GM03348 (cell line): Measurements from ENCODE around the gene SLC8A1.
A peak's percentile ranks its signal among the peaks of the same experiment; 100 is the strongest.

ENCODE experiments used
- DNase-seq: peaks from one replicate; pipeline ENCODE4 v3.0.0; 2012; ENCODE audit warnings: low spot score

Gene SLC8A1

DNA sequence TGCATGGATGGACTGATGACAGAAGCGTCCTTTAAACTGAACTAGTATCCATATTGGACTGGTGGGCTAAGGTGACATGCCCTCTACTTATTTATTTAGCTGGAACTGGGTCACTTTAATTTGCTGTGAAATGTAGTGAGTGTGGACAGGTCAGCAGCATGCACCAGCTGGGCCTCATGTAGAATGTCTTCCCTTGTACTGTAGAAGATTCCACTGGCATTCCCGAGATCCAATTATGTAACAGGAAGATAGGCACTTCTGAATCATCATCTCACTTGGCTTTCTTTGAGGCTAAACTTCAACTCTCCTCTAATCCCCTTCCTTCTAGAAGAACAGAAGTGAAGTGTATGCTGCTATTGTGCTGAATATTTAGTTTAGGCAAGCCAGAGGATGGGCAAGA, 296.2 kb downstream of the SLC8A1 start:
- DNase-seq = no peak

DNA sequence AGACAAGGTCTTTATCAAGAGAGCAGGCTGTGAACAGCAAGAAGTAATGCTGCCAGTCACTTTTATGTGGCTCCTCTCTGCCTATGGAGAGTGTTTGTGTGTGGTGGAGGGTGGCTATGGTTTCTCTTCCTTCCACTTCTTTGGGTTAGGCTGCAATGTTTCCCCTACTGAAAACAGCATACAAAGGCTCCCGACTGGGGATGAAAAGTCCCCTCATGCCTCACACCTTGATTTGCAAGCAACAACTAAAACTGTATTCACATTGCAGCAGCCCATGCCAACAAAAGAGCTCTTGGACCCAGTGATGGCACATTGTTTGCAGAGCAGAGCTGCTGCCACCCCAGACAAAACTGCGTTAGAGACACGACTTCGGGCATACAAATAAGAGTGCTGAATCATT, 301.6 kb downstream of the SLC8A1 start:
- DNase-seq = no peak

- no peak for DNase-seq
Observed at GRCh38 chr2:40148334-40148733, 303.6 kb downstream of the SLC8A1 start.

DNA sequence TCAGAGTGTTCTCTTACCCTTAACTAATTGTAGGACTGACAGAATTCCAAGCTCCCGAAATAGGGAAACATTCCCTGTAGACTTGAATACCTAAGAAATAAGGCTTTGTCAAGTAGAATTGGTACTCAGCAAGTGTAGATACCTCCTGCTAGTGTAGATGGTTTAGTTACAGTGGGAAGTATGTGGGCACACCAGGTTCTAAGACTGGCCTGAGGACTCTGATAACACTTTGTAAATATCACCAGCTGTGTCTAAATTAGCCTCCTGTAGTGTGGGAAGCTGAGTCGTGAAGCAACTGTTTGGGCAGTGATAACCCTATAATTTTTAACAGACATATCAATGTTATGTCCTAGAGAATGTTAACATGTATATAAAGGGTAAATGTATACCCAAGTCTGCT, 304.5 kb downstream of the SLC8A1 start:
- DNase-seq = no peak

DNA sequence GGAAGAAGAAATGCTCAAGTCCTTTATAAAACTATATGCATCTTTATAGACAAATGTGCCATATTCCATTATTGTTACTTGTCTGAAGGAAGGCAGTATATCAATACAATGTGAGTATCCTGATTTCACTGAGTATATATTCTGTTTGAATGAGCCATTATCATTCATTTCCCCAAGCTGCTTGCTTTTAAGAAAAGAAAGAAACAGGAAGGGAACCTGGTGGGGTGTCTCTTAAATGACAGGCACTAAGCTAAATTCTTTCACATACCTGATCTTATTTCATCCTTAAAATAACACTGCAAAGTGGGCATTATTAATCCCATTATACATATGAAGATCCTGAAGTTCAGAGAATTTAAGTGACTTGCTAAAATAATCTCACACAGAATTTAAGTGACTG, 307.9 kb downstream of the SLC8A1 start:
- no peak for DNase-seq

DNA sequence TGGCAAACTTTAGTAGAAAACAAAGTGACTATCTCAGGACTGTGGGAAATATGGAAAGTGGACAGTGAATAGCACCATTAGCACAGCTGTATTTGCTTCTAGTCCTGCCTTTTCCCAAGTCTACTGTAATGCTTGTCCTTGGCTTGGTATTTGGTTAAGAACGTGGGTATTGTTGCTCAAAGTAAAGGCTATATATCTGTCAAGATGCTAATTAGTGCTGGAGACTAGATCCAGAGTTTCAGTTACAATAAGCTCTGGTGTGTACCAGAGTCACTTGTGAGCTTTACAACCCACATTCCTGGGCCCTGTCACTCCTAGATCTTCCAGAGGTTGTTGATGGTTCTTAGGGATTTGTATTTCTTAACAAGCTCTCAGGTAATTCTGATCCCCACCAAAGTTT, 313.6 kb downstream of the SLC8A1 start:
- DNase-seq = no peak

DNA sequence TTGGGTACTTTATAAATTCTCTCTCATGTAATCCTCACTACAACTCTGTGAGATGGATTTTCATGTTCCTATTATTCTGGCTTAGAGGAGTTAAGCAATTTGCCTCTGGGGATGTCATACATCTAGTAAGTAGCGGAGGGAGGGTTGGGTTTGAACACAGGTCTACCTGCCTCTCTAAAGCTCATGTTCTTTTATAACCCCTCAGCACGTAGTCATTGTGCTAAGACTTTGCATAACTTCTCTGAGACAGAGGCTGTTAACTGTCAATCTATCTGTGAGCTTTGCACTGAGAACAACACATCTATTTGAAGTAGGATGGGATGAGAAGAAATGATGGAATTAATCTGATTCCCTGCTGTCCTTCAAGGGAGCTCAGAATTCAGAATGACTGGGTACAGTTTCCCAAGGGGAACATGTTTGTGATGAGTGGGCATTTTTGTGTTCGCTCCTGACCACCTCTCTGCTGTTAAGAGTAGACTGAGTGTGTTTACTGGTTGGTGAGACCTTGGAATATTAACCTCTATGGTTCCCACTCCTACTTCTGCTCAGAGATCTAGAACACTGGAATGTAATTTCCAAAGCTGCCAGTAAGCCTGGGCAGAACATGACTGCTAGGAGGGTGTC, 320.7 kb downstream of the SLC8A1 start:
- DNase-seq = no peak

GRCh38 chr2:40130251-40130994, 321.5 kb downstream of the SLC8A1 start:
- peak; percentile 8 for DNase-seq

DNA sequence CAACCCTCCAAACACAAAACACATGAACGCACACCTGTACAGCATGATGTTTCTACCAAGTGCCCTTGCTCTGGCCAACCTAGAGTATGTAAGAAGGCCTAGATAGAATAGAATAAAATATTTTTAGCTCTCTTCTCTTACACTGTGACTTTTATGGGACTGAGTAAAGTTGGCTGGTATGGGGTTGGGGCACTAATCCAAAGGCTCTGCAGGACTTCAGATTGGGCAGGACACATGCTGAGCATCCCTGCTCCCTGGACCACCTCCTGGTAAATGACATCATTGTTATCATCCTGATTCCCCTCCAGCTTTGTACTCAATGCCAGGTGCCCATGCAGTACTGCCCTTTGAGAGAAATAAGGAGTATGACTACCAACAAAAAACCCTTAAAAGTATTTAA, 322.2 kb downstream of the SLC8A1 start:
- DNase-seq = no peak

- DNase-seq = no peak
Observed at GRCh38 chr2:40128796-40129195, 323.1 kb downstream of the SLC8A1 start.

- DNase-seq = peak; percentile 76
Observed at GRCh38 chr2:40127890-40128557, 323.9 kb downstream of the SLC8A1 start.

DNA sequence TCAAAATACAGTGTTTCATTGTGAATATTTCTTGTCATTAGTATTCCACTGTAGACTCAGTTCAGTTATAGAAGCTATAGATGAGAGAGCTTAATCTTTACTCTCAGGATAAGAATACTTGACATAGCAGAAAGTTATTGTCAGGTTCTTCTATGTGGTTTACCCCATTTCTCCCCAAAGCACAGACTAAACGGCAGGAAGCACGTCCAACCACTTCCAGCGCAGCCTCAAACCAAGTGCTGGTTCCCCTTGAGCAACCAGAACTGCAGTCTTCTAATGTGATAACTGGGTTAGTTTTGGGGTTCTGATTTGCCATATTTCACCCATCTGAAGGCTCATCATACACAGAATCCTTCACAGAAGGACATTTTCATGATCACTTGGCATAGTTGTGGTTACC, 324.7 kb downstream of the SLC8A1 start:
- DNase-seq = no peak

GRCh38 chr2:40126006-40126405, 325.9 kb downstream of the SLC8A1 start:
- DNase-seq = no peak

- DNase-seq = peak; percentile 13
Observed at GRCh38 chr2:40123746-40124145, 328.1 kb downstream of the SLC8A1 start.

GRCh38 chr2:40123326-40123725, 328.6 kb downstream of the SLC8A1 start:
- DNase-seq = peak; percentile 42

DNA sequence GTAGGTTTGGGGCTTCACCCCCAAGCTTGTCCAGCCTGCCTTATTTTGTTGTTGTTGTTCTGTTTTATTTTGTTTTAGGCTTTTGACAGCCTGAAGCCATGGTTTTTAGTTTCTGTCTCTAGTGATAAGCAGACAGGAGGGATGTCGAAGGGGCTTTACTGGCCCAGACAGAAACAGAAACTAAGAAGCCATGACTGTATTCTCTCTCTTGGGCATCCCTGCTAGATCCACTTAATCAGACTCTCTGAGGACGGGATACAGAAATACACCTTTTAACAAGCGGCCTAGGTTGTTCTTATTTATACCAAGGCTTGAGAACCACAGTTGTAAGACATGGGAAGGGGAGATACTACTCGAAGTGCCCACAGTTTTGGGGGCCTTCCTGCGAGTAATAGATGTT, 330.9 kb downstream of the SLC8A1 start:
- no peak for DNase-seq

DNA sequence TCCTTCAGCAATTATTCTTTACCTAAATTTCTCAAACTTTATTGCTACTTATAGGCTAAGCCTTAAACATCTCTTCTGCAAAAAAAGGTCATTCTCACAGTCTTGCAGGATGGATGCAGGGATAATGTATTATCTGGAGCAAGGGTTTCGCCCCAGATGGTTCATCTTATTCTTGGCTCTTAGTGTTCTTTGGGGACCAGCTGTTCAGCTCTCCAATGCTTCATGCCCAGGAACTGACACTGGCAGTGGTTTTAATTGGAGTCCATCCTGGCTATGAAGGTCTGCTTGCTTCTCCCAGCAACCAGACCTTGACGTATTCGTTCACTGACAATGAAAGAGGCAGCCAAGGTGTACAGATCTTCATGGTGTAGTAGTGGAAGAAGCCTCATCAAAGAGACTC, 331.9 kb downstream of the SLC8A1 start:
- no peak for DNase-seq

DNA sequence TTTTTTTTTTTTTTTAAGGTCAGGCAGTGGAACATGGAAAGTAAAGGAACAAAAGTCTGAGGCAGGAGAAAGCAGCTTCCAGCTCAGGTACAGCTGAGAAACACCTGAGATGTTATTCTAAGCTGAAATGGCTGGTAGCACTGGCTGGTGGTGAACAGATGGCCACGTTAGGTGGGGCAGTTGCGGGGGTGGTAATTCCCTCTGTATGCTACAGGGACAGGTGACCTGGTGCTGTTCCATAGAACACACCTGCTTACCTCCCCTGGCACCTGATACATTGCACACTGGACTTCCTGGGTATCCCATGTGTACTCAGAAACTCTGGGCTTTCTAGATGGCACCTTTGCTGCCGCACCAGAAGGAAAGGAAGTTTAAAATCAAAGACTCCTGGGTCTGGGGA, 333.3 kb downstream of the SLC8A1 start:
- DNase-seq = no peak

- no peak for DNase-seq
Observed at GRCh38 chr2:40115894-40116293, 336.0 kb downstream of the SLC8A1 start.

- DNase-seq = no peak
Observed at GRCh38 chr2:40115348-40115747, 336.5 kb downstream of the SLC8A1 start.

GRCh38 chr2:40113997-40114396, 337.9 kb downstream of the SLC8A1 start:
- DNase-seq = no peak

DNA sequence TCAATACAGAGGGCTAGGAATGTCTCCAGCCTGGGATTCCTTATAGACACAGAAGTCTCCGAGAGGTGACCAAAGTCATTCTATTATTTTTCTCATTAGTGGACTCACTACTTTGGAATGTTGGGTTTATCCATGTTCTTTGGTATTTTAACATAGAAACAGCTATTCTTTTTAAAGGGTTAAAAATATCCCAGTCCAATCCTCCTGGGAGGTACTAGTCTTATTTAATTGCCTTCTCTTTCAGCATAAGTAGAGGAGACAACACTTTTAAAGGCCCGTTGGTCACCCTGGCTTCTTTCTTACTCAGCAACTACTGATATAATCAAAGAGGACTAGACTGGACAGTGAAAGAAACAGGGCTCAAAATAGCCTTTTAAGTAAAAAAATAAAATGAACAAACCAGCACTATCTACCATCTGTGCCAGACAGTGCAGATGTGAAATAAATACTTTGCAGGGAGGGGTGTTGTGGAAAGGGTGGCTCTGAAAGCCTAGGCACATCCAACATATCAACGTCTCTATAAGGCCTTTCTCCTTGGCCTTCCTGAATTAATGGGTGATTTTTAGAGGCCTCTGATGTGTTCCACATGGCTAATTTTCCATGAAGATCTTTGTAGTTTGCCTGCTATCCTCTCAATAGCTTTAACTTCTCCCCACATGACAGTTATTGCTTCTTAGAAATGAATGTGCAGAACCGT, 338.5 kb downstream of the SLC8A1 start:
- DNase-seq = peak; percentile 20

DNA sequence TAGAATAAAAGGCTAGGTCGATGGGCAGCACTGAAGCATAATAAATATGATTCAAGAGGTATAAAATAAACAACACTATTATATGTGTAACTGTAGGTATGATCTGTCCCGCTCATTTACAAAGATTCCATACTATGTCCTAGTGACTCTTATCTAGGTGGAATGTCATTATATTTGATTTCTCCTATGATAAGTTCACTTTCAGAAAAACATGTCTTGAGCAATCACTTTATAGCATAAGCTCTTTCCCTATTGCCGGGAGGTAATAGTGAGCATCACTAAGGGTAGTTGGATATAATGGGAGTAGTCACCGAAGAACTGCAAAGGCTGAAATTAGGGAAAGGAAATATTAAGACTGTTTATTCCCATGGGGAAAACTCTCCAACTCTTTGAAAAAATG, 342.5 kb downstream of the SLC8A1 start:
- no peak for DNase-seq
